NCI-H2227 (cell line): ENCODE measurements around the gene FLAD1.

Experiments used
- DNase-seq: peaks from one replicate; lab custom pipeline; 2025; ENCODE audit not compliant: unreplicated experiment; lab: John Stamatoyannopoulos, UW

FLAD1 gene

GRCh38 chr1:154982897-154983648 lies at the start of gene FLAD1:
Gene FLAD1, plus strand, starts transcription at chr1:154983344. Its CDS starts 351 bp downstream, at chr1:154983695.
- DNase-seq = peak; percentile 99

- DNase-seq = no peak
Measured at GRCh38 chr1:154934358-154934948, 48.7 kb upstream of the FLAD1 start.

GRCh38 chr1:154935749-154936554 lies 47.2 kb upstream of the FLAD1 start:
- no peak for DNase-seq

DNA sequence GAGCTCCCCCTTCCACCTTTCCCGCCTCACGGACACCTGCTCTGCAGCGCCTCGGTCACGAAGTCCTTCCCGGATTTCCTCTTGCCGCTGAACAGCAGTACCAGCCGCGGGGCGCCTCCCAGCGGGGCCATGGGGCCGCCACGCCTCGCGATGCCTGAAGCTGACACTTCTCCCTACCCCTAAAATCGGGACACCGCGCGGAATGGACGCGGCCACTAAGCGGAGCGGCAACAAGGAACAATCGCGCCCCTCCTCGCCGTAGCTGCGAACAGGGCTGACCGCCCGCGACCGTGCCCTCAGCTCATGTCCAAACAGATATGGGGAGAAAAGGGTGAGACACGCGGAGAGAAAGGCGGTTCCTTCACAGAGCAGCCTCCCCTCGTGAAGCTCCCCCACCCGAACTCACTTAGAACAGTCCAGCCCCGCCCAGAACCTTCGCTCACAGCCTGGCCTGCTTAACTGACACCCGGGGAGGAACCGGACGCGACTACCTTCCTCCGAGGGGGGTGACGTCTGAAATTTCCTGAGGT lies 46.5 kb upstream of the FLAD1 start, which contains the start of gene PMVK:
Gene PMVK (minus strand): TSS at position 165 of the 530 bp plus-strand sequence. CDS start 34 bp downstream, at position 131.
- peak; percentile 96 for DNase-seq

DNA sequence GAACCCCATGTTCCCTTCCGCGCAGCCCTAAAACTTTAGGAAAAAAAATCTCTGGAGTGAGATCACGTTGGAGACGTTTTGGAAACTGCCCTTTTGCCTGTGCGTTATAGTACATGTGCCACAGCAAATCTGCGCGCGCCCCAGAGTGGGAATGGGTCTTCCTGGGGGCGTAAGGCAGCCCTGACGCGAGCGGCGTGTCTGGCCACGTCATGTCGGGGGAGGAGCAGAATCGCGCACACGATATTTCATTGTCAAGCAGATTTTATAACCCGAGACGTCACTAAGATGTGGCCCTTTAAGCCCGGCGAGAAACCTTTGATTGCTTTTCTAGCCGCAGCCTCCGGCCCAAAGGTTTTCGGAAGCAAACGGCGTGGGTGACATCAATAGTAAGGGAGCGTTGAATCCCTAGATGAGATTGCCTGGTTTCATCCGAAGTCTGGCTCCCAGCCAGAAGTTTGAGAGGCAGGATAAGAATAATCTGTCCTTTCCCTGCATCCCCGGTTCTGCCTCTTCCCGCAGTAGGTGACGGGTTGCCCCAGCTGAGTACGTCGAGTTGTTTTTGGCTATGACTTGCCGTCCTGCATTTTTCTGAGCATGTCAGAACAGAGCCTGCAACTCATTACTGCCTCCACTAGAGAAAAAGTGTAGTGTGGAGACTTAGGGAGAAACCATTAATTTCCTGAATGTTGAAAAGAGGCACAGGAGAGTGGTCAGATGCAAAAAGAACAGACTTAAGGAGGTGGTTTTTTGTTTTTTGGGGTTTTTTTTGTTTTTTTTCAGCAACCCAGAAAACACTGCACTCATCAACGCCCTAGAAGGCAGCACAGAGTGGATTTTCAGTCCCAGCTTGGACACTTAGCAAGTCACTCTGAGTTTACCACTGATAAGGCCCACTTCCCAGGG lies 45.8 kb upstream of the FLAD1 start:
- DNase-seq = peak; percentile 94

DNA sequence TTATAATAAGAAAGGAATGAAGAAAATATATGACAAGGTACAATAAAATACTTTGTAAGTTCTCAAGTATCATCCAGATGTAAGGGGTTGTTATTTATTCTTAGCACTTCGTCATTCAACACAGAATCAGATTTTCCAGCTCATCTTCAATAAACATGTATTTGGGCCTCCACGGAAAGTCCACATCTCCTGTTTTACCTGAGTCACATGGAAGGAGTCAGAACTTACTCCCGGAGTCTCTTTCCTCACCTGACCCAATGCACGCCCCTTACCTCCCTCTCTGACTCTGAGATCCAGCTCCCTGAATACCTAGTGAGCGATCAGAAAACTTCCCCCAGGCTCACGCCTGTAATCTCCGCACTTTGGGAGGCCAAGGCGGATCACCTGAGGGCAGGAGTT lies 45.2 kb upstream of the FLAD1 start:
- DNase-seq = no peak

DNA sequence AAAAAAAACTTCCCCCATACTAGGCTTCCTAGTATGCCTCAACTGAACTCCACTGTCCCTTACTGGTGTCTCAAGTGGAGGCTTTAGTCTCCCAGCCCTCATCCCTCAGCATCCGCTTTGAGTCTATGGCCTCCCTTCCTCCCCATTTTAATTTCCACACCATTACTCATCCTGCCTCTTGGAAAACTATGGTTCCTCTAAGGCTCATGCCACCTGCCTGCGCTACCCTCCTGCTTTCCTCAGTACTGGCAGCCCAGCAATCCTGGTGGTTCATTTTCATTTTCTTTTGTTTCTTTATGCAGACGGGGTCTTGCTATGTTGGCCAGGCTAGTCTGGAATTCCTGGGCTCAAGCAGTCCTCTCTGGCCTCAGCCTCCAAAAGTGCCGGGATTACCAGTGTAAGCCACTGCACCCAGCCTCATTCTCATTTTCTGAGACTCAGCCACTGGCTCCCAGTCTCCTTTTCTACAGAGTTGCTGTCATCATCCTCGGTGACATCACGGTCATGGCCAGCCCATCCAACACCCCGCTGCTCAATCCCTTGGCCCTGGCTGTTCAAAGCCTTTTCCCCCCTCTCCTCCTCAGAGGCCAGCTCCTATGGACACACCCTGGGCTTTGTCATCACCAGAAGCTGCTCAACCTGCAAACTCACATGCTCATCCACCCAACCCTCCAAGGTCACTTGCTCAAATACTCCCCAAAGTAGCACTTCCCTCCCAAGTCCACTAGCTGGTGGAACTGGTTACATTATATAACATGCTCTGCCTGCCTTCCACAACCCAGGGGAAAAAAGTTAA lies 44.3 kb upstream of the FLAD1 start:
- DNase-seq = no peak

DNA sequence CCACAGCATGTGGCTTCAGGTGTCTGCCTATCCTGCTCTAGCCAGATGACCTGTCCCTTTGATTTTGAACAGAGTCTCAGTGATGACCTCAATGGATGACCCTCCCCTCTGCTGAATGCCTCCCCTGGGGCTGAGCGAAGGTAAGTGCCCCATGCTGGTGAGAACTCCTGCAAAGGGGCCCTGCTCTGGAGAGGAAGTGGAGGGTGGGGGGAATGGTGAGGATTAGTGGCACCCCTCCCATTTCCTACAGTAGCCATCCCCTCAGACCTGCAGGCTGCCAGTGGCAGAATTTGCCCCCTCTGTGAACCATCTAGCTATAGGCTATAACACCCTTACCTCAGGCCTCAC lies 43.0 kb upstream of the FLAD1 start:
- no peak for DNase-seq

GRCh38 chr1:154940651-154941194 lies 42.4 kb upstream of the FLAD1 start:
- no peak for DNase-seq

GRCh38 chr1:154941333-154942013 lies 41.7 kb upstream of the FLAD1 start:
- peak; percentile 43 for DNase-seq

- peak; percentile 59 for DNase-seq
Measured at GRCh38 chr1:154943649-154944400, 39.3 kb upstream of the FLAD1 start.

DNA sequence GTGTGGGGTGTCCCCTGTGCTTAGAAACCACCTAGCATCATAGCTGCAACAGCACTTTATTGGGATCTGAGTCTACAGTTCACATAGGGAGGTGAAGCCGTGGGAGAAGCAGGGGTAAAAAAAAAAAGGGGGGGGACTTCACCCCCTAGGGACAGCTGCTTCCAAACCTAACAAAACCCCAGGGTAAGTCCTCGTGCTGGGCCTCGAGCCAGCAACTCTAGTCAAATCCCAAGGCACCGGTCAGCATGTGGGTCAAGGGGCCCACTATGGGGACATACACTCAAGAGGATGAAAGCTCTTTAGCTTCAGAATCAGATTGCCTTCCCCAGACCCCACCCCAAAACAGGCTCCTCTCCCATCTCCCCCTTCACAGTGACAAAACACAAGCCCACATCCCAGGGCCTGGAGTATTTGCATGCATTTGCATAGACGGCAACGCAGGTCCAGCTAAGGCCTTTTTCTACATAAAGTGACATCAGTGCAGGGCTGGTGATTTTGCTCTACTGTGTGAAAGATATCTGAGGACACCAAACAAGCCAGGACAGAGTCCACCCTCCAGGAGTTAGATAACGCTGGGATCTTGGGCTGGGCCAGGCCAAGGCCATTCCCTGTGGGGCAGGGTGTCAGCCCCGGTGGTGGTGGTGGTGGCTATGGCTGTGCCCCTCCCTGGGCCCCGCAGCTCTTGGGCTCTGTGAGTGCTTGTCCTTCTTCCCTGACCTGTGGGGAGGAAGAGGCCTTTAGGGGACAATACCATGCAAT lies 38.6 kb upstream of the FLAD1 start:
- DNase-seq = no peak

DNA sequence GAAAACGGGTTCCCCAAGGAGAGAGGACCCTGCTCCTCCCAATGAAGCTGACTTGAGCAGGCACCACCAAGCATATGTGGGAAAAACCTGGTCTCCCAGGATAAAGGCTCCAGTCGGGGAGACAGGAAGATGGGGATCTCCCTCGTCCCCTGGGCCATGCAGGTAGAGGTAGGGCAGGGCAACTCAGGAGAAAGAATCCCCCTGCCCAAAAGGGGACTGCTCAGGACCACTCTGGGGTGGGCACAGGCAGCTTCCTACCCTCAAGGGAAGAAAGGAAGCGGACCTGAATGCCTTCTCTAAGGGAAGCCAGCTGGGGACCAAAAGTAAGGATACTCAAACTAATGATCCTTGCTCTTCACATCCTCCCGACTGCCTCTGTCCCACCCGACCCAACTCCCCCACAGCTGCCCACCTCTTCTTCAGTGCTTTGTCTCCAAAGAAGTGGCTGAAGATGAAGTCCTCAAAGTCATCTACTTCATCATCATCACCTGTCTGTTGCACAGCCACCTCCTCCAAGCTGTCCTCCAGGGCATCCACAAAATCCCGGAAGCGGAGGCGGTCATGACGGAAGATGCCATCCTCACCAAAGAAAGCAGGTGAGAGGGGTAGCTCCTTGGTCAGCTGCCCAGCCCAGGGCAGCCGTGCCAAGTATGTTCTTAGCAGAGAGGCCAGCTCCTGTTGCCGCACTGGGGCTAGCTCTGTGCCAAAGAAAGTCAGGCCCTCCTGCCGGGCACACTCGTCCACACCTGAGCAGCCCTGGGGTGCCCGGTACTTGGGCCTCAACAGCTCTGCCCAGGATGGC lies 37.8 kb upstream of the FLAD1 start:
- no peak for DNase-seq

DNA sequence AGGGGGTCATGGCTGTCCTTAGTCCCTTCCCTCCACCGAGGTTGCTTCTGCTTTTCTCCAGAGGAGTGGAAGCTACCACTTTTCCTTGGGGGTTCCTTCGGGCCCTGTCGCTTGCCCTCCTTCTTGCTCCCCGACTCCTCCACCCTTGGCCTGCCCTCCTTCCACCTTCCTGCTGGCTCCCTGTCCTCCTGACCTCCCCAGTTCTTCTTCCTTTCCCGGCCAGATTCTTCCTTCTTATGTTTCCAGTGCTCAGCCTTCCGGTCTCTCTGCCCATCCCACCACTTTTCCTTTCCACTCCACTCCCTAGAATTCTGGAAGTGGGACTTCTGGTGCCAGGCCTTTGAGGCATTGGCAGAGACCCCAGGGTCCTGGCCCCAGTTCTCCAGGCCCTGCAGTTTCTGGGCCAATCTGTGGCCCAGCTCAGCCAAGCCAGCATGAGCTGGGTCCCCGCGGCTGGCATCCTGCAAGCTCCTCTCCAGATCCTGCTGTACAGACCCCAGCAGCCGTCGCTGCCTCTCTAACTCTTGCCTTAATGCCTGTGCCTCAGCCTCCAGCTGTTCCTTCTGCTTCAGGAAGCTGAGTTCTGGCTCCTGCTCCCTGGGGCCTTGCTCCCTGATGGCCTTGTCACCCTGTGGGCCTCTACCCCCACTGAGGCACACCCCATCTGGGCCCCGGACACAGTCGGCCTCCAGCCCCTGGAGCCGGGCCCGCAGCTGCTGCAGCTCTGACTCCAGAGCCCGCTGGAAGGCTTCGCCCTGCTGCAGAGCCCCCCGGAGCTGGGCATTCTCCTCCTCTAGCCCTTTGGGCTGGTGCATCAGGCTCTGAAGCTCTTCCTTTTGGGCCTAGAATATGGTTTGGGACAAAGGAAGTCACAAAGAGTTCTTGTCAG lies 36.9 kb upstream of the FLAD1 start:
- DNase-seq = no peak

- DNase-seq = no peak
Measured at GRCh38 chr1:154948079-154948478, 35.1 kb upstream of the FLAD1 start.
